ENCODE measurements around the gene GOLGA6L9. TPM values are rescaled to one million over a fixed set of nuclear protein-coding genes. Genes with fewer than 3 reads are reported as not detected.
"Not testable (repeated sequence)": the region's sequence is repeated elsewhere in the genome, so short reads cannot be mapped to it uniquely, and the experiment has no call there.

Gene GOLGA6L9
- polyA plus RNA-seq, 1 of the 3 experiments (the other 2 are of a cell fraction), result 7.4 TPM

DNA sequence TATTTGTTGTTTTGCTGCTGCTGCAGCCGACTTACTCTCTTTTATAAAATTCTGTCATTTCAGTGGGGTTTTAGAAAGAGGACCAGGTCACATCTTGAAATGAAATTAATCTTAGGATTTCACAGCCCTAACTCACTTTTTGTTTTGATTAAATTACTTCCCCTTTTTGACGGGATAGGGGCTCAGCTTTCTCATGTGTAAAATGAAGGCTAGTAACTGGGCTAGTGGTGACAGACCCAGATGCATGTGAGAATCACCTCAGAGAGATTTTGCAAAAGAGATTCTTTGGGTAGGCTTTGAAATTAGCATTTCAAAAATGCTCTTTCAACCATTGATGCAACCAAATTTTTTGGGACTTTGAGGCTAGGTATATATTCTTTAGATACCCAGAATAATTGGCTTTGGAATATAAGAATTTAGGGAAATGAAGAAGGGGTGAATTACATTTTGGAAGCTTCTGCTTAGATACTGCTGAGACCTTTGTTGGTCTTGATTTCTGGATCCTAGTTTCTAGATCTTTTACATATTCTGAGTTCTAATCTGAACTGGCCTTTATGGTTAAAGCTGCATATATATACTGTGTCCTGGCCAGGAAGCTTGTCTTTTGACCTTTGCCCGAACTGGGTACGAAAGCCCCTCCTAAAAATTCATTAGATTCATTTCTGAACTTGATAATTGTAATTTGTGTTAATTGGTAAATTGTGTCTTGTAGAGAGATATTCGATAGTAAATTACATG is 30.1 kb upstream of the GOLGA6L9 start:
- 94% methylated on average over 5 of the region's 5 CpGs for WGBS (ENCODE audit: low lambda C conversion rate)
- DNase-seq; H3K9me3 ChIP-seq; H3K4me2 ChIP-seq; H3F3A ChIP-seq (replicated peaks; ENCODE audit: insufficient read depth); CTCF ChIA-PET; H3K9me2 ChIP-seq; H3K4me3 ChIP-seq (ENCODE audit: low read depth in 2 of 2, low read length in 1 of 2); H3K27me3 ChIP-seq (ENCODE audit: insufficient read depth); H4K20me1 ChIP-seq (ENCODE audit: insufficient read depth); H3K9ac ChIP-seq; POLR2A ChIA-PET; H3K36me3 ChIP-seq (replicated peaks in 1 of 2; ENCODE audit: control insufficient read depth in 1 of 2, insufficient read depth in 2 of 2, low read length in 1 of 2); H3K4me1 ChIP-seq (ENCODE audit: control insufficient read depth in 1 of 2, insufficient read depth in 2 of 2, low read depth in 1 of 2, low read length in 1 of 2); H3K27ac ChIP-seq (ENCODE audit: low read depth in 2 of 2, low read length in 1 of 2); H2AFZ ChIP-seq (ENCODE audit: low read depth): not testable (repeated sequence)
- peaks cover 14% of the 10 kb centered on the region; the same call in 1 of the 2 replicates for H3K79me2 ChIP-seq (ENCODE audit: insufficient read depth)

DNA sequence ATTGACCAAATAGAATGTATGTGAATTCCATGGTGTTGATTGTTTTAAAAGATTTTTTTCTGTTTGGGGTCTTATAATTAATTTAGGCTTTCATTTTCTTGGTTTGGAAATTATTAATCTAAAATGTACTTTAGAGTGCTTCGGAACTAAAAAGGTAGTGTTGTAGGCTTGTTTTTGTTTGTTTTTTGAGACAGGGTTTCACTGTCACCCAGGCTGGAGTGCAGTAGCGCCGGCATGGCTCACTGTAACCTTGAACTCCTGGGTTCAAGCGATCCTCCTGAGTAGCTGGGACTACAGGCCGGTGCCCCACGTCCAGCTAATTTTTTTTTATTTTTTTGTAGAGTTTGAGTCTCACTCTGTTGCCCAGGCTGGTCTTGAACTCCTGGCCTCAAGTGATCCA is 27.7 kb upstream of the GOLGA6L9 start:
- H3K9me2 ChIP-seq; H3K27ac ChIP-seq (ENCODE audit: low read depth in 2 of 2, low read length in 1 of 2); H3K4me3 ChIP-seq (ENCODE audit: low read depth in 2 of 2, low read length in 1 of 2); H4K20me1 ChIP-seq (ENCODE audit: insufficient read depth); H3K4me1 ChIP-seq (ENCODE audit: control insufficient read depth in 1 of 2, insufficient read depth in 2 of 2, low read depth in 1 of 2, low read length in 1 of 2); POLR2A ChIA-PET; H3K27me3 ChIP-seq (ENCODE audit: insufficient read depth); H3F3A ChIP-seq (replicated peaks; ENCODE audit: insufficient read depth); H3K9ac ChIP-seq; CTCF ChIA-PET; H3K4me2 ChIP-seq; DNase-seq; H2AFZ ChIP-seq (ENCODE audit: low read depth); H3K36me3 ChIP-seq (replicated peaks in 1 of 2; ENCODE audit: control insufficient read depth in 1 of 2, insufficient read depth in 2 of 2, low read length in 1 of 2); H3K9me3 ChIP-seq: not testable (repeated sequence)
- WGBS (ENCODE audit: low lambda C conversion rate), result 92% methylated on average over 6 of the region's 6 CpGs
- peaks cover 14% of the 10 kb centered on the region; the same call in 1 of the 2 replicates for H3K79me2 ChIP-seq (ENCODE audit: insufficient read depth)

DNA sequence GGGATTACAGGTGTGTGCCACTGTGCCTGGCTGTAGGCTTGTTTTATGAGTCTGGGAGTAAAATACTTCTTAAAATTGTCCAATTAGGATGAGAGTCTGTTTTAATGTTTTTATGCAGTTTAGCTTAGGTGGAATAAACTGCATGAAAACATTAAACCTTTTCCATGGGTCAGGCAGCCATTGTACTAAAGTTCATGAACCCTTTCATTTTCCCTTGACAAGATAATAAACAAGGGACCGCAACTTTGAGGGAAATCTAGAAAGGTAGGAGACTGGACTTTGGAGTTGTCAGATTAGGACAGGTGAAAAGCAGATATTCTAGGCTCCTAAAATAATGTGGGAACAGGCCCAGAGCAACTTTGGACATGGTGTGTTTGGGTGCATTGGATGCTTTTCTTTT is 27.3 kb upstream of the GOLGA6L9 start:
- H3K9me2 ChIP-seq; H3K36me3 ChIP-seq (replicated peaks in 1 of 2; ENCODE audit: control insufficient read depth in 1 of 2, insufficient read depth in 2 of 2, low read length in 1 of 2); H3K4me2 ChIP-seq; H3K9me3 ChIP-seq; DNase-seq; H4K20me1 ChIP-seq (ENCODE audit: insufficient read depth); CTCF ChIA-PET; H3K4me1 ChIP-seq (ENCODE audit: control insufficient read depth in 1 of 2, insufficient read depth in 2 of 2, low read depth in 1 of 2, low read length in 1 of 2); H3K27ac ChIP-seq (ENCODE audit: low read depth in 2 of 2, low read length in 1 of 2); POLR2A ChIA-PET; H2AFZ ChIP-seq (ENCODE audit: low read depth); H3K27me3 ChIP-seq (ENCODE audit: insufficient read depth); H3F3A ChIP-seq (replicated peaks; ENCODE audit: insufficient read depth); H3K4me3 ChIP-seq (ENCODE audit: low read depth in 2 of 2, low read length in 1 of 2); H3K9ac ChIP-seq: not testable (repeated sequence)
- 94% methylated on average over 1 of the region's 1 CpG for WGBS (ENCODE audit: low lambda C conversion rate)
- H3K79me2 ChIP-seq (ENCODE audit: insufficient read depth), result peaks cover 14% of the 10 kb centered on the region; the same call in 1 of the 2 replicates

DNA sequence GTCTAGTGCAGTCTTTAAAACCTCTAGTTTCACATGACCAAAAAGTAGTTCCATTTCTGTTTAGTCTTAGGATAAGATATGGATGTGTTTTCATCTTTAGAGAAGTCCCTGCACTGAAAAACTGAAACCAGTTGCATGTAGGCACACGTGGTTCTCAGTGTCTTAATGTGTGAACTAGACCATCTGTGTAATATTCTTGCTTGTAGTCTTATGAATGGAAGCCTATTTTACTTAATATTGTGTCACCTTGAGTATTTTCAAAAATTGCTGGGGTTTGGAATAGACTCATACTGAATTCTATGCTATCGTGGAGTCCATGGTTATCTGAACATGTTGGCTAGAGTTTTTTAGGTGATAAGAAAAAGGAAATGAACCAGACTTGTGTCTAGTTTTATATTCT is 23.4 kb upstream of the GOLGA6L9 start:
- H3K79me2 ChIP-seq (ENCODE audit: insufficient read depth); H3K27me3 ChIP-seq (ENCODE audit: insufficient read depth); H3K4me3 ChIP-seq (ENCODE audit: low read depth in 2 of 2, low read length in 1 of 2); H4K20me1 ChIP-seq (ENCODE audit: insufficient read depth); H3F3A ChIP-seq (replicated peaks; ENCODE audit: insufficient read depth); DNase-seq; H3K36me3 ChIP-seq (replicated peaks in 1 of 2; ENCODE audit: control insufficient read depth in 1 of 2, insufficient read depth in 2 of 2, low read length in 1 of 2); H3K9me3 ChIP-seq; H3K4me2 ChIP-seq; POLR2A ChIA-PET; H2AFZ ChIP-seq (ENCODE audit: low read depth); CTCF ChIA-PET; H3K4me1 ChIP-seq (ENCODE audit: control insufficient read depth in 1 of 2, insufficient read depth in 2 of 2, low read depth in 1 of 2, low read length in 1 of 2); H3K9ac ChIP-seq; H3K27ac ChIP-seq (ENCODE audit: low read depth in 2 of 2, low read length in 1 of 2); H3K9me2 ChIP-seq: not testable (repeated sequence)
- WGBS (ENCODE audit: low lambda C conversion rate), result 79% methylated on average over 2 of the region's 2 CpGs

DNA sequence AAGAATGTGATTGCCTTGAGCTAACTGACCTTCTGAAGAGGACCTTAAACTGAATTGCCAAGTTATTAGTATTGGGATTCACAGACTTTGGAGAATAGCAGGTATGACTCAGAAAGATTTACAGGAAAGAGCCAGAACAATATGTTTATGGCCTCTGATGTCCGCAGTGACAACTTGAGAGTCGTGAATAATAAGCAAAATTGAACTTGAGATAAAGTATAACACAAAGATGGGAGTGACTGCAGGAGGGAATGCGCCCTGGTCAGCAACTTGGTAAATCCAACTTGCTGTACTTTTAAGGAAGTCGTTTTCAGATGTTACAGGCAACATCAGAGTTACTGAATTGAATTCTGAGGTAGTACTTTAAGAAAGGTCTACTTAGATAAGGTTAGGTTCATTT is 19.3 kb upstream of the GOLGA6L9 start:
- H3K9me2 ChIP-seq, CTCF ChIA-PET: not testable (repeated sequence)
- WGBS (ENCODE audit: low lambda C conversion rate), result 78% methylated on average over 4 of the region's 4 CpGs

DNA sequence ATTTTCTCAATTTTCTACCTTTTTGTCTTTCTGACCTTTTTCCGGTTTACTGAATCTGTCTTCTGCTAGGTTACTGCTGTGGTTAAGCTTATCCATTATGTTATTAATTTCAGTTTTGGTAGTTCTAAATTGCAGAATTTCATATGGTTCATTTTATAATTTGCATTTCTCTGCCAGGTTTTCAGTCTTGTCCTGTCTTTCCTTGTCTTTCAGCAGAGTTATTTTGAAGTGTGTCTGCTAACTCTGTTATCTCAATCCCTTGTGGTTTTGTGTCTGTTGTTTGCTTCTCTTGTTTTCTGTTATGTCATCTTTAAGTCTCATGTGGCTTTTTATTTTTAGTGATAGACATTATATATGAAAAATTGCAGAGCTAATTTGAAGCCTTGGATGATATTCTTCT is 18.0 kb upstream of the GOLGA6L9 start:
- H3K9me2 ChIP-seq; H4K20me1 ChIP-seq (ENCODE audit: insufficient read depth); H3K4me3 ChIP-seq (ENCODE audit: low read depth in 2 of 2, low read length in 1 of 2); DNase-seq; H3K27me3 ChIP-seq (ENCODE audit: insufficient read depth); H3K9me3 ChIP-seq; H3K27ac ChIP-seq (ENCODE audit: low read depth in 2 of 2, low read length in 1 of 2); H3K36me3 ChIP-seq (replicated peaks in 1 of 2; ENCODE audit: control insufficient read depth in 1 of 2, insufficient read depth in 2 of 2, low read length in 1 of 2); H2AFZ ChIP-seq (ENCODE audit: low read depth); H3K4me2 ChIP-seq; CTCF ChIA-PET; H3F3A ChIP-seq (replicated peaks; ENCODE audit: insufficient read depth); H3K9ac ChIP-seq; POLR2A ChIA-PET; H3K4me1 ChIP-seq (ENCODE audit: control insufficient read depth in 1 of 2, insufficient read depth in 2 of 2, low read depth in 1 of 2, low read length in 1 of 2); H3K79me2 ChIP-seq (ENCODE audit: insufficient read depth): not testable (repeated sequence)
- 100% methylated on average over 1 of the region's 1 CpG for WGBS (ENCODE audit: low lambda C conversion rate)

More for the DNA sequence above, 19.3 kb upstream of the GOLGA6L9 start:
- H3K4me3 ChIP-seq (ENCODE audit: low read depth in 2 of 2, low read length in 1 of 2); H3K4me1 ChIP-seq (ENCODE audit: control insufficient read depth in 1 of 2, insufficient read depth in 2 of 2, low read depth in 1 of 2, low read length in 1 of 2); H3K27me3 ChIP-seq (ENCODE audit: insufficient read depth); H3K36me3 ChIP-seq (replicated peaks in 1 of 2; ENCODE audit: control insufficient read depth in 1 of 2, insufficient read depth in 2 of 2, low read length in 1 of 2); H3K27ac ChIP-seq (ENCODE audit: low read depth in 2 of 2, low read length in 1 of 2); H3K79me2 ChIP-seq (ENCODE audit: insufficient read depth); POLR2A ChIA-PET; H2AFZ ChIP-seq (ENCODE audit: low read depth); H3K9me3 ChIP-seq; H4K20me1 ChIP-seq (ENCODE audit: insufficient read depth); H3F3A ChIP-seq (replicated peaks; ENCODE audit: insufficient read depth); H3K4me2 ChIP-seq; DNase-seq; H3K9ac ChIP-seq: not testable (repeated sequence)
